Measurements from ENCODE around the gene MYO7B.

Gene MYO7B

DNA sequence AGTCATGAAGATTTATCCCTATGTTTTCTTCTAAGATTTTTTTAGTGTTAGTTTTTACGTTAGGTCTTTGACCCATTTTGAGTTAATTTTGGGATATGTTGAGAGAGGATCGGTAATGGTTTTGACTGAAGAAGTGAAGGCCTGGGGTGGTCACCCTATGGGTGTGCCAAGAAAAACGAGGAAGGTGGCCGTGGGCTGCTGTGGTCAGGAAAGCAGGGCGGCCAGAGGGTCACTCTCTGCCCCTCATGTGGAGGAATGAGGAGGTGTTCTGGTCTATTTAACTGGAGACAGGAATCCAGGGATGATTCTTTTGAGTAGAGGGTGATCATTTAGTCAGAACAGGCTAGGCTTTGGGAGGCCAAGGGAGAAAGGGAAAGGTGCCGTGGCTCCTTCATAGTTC, 50.7 kb downstream of the MYO7B start:
- no peak for DNase-seq (ENCODE audit: low read depth in 1 of 2, low spot score in 1 of 2)

DNA sequence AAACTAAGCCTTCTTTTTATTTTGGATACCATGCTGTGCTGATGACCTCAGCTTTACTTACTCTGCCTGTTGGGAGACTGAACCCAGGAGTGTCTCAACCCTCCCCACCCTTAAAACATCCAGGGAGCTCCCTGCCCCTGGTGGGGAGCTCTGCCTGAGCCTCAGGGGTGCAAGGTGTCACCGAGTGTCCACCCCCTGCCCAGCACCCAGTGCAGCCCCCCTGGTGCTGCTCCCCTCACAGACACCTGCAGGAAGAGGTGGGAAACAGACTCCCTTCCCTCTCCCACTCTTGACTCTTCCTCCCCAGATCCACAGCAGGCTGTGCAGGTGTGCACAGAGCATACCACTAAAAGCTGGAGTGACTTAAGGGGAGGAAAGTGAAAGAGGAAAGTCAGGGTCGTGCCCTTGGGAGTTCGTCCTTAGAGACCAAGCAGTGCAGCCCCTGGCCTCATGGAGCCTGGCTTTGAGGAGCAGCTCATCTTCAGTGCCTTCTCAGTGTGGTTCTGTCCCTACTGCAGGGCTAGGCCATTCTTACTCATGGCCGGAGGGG, 51.3 kb downstream of the MYO7B start:
- DNase-seq (ENCODE audit: low read depth in 1 of 2, low spot score in 1 of 2) = no peak

DNA sequence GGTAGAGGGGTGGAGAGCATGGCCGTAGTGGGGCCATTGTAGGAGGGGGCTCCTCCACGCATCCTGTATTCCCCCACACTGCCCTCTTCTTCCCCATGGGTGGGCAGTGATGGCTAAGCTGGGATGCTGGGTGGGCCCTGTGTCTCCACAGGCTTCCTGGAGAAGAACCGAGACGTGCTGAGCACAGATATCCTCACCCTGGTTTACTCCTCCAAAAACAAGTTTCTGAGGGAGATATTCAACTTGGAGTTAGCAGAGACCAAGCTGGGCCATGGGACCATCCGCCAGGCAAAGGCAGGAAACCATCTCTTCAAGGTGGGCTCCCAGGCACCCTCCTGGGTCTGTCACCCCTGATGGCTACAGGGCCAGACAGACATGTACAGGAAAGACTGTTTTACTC, 52.8 kb downstream of the MYO7B start:
- DNase-seq (ENCODE audit: low read depth in 1 of 2, low spot score in 1 of 2) = no peak

DNA sequence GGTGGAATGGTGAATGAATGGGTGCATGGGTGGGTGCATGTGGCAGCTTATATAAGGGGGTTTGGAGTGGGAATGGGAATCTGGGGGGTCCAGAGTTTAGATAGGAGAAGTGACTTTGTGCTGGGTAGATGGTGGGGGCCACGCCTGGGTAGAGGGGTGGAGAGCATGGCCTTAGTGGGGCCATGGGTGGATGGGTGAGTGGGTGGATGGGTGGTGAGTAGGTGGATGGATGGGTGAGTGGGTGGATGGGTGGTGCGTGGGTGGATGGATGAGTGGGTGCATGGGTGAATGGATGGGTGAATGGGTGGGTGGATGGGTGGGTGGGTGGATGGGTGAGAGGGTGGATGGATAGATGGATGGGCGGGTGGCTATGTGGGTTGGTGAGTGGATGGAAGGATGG, 53.9 kb downstream of the MYO7B start:
- DNase-seq (ENCODE audit: low read depth in 1 of 2, low spot score in 1 of 2) = no peak

DNA sequence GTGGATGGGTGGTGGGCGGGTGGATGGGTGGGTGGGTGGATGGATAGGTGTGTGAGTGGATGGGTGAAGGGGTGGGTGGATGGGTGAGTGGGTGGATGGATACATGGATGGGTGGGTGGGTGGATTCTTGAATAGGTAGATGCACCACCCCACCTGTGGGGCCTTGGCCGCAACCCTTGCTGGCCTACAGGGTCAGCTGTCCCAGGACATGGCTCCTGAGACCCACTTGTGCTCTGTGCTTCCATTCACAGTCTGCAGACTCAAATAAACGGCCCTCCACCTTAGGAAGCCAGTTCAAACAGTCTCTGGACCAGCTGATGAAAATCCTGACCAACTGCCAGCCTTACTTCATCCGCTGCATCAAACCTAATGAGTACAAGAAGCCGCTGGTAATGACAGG, 54.4 kb downstream of the MYO7B start:
- DNase-seq (ENCODE audit: low read depth in 1 of 2, low spot score in 1 of 2) = no peak

DNA sequence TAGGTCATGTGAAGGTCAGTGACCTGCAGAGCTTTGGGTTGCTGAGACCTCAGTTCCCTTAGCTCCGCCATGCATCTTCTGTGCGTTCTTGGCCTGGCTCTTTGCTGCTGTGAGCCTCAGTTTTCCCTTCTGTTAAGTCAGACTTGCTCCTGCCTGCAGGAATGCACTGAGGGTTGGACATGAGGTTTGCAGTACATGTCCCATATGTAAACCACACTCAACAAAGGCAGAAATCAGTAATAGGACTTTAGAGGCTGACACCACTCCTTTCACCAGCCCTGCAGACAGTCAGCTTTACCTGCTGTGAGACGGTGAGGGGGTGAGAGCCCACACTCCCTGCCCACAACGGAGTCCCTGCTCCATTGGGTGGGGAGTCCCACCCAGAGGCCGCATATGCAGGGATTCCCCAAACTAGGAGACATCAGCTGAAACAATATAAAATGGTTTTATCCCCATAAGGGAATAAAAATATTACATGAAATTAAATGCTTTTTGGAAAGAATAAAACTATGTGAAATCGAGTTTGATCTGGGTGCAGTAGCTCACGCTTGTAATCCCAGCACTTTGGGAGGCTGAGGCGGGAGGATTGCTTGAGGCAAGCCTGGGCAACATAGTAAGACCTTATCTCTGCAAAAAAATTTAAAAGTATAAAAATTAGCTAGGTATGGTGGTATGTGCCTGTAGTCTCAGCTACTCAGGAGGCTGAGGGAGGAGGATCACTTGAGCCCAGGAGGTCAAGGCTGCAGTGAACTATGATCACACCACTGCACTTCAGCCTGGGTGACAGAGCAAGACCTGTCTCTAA, 55.1 kb downstream of the MYO7B start:
- DNase-seq (ENCODE audit: low read depth in 1 of 2, low spot score in 1 of 2) = no peak

DNA sequence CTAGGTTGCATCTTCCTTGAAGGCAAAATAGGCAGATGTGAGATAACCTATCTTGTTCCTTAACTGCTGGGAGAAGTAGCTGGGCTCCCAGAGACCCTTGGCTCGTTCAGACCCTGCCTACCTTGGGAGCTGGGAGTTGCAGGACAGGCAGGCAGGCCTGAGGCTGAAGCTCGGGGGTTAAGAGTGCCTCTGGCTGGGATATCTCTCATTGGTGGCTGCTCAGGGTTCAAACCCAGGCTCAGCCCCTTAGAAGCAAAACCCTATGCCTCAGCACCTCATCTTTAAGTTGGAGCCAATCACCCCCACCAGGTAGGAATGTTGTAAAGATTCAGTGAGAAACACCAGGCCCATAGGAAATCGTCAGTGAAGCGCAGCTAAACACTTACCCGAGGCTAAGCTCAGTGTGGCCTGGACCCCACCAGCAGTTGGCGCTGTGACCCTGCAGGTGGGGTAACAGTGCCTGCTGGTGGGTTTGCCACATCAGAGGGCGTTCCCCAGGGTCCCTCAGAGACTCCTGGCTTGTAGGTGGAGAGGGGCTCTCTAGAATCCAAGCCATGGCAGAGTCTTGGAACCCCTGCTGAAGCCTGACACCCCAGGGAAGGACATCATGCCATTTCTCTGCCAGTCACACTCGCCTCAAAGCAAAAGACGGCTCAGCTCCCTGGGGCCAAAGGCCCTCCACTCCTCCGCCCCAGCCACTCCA, 55.9 kb downstream of the MYO7B start:
- DNase-seq (ENCODE audit: low read depth in 1 of 2, low spot score in 1 of 2) = peak; percentile 19 to 28

DNA sequence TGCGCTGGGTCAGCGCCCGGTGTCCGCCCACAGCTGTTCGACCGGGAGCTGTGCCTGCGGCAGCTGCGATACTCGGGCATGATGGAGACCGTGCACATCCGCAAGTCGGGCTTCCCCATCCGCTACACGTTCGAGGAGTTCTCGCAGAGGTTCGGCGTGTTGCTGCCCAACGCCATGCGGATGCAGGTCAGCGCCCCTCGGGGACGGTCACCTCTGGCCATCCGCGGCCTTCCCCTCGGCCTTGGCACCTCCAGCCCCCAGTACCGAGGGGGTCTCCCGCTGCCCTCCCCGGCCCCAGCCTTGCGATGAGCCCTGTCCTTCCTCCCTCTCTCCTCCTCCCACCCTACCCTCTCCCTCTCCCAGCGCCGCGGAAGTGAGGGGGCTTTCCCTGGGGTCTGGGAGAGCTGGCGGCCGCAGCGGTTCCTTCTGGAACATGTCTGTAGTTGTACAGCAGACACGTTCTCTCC, 57.3 kb downstream of the MYO7B start:
- no peak for DNase-seq (ENCODE audit: low read depth in 1 of 2, low spot score in 1 of 2)

DNA sequence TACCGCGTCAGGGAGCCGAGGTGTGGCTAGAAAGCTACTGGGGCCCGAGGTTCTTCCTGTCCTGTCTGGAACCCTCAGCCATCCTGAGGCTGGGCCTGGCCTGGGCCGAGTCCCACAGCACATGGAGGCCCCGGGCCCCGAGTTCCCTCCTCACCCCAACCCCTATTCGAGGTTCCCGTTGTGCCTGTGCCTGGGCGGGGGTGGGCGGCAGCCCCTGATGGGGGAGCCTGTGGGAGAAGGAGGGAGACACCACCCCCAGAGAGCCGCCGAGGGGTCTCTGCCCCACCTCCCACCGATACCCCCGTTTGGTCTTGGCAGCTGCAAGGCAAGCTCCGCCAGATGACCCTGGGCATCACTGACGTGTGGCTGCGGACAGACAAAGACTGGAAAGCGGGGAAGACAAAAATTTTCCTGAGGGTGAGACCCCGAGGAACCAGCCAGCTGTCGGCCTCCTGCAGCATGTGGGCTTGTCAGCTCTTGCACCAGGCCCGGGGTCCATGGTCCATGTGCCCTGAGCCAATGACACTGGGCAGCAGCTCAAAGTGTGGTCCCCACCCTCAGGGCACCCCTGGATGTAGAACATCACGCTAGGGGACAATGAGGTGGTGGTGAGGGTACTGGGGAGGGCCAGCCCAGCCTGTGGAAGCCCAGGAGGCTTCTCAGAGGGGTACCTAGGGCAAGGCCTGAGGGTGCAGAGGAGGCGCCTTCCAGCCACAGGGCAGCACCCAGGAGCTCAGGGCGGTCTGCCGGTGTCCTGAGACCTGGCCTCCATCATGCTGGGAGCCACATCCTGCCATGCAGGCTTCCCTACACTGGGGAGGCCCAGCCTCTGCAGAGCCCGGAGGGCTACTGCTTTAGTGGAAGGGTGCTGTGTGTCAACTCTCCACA, 58.0 kb downstream of the MYO7B start:
- DNase-seq (ENCODE audit: low read depth in 1 of 2, low spot score in 1 of 2) = no peak

DNA sequence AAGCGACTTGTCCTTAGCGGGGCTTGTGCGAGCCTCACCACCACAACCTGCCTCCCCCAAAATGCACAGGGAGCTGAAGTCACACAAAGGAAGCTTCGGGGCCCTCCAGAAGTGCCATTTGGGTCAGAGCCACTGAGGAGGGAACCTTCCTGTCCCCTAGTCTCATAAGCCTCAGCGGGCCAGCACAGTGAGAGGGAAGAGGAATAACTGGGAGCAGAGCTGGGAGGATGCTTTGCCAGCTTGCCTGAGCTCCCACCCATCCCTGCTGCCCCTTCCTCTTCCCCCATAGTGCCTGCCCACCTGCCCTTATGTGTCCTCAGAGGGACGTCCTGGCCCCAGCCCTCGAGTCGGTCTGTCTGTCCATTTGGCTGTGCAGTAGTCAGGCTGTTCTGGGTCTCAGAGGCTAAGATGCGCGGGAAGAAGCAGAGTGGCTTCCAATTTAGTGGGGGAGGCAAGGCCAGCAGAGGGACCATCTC, 58.7 kb downstream of the MYO7B start:
- no peak for DNase-seq (ENCODE audit: low read depth in 1 of 2, low spot score in 1 of 2)

DNA sequence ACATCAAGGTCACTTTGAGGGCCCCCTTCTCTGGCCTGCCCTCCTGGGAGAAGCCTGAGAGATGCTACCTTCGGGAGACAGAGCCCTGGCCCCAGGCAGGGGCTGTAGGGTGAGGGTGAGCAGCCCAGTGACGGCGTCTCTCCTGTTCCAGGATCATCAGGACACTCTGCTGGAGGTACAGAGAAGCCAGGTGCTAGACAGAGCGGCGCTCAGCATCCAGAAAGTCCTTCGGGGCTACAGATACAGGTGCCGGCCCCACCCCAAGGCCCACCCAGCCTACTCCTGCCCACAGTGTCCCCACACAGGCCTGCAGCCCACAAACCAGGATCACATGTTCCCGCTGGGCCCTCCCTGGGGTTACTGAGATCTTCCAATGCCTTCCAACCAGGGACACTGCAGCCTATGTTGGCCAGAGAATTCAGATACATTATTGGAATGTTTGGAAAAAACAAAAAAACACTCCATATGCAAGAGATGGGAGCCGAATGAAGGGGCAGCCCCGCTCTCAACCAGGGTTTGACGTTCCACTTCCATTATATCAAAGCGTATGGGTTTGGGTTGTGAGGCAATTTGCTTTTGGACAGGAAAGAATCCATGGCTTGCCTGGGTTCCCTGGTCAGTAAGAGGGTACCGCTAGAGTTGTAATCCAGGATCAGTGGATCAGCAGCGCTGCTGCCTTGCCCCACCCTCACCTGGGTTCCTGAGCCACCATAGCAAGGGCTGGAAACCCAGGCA, 61.0 kb downstream of the MYO7B start:
- DNase-seq (ENCODE audit: low read depth in 1 of 2, low spot score in 1 of 2) = no peak

DNA sequence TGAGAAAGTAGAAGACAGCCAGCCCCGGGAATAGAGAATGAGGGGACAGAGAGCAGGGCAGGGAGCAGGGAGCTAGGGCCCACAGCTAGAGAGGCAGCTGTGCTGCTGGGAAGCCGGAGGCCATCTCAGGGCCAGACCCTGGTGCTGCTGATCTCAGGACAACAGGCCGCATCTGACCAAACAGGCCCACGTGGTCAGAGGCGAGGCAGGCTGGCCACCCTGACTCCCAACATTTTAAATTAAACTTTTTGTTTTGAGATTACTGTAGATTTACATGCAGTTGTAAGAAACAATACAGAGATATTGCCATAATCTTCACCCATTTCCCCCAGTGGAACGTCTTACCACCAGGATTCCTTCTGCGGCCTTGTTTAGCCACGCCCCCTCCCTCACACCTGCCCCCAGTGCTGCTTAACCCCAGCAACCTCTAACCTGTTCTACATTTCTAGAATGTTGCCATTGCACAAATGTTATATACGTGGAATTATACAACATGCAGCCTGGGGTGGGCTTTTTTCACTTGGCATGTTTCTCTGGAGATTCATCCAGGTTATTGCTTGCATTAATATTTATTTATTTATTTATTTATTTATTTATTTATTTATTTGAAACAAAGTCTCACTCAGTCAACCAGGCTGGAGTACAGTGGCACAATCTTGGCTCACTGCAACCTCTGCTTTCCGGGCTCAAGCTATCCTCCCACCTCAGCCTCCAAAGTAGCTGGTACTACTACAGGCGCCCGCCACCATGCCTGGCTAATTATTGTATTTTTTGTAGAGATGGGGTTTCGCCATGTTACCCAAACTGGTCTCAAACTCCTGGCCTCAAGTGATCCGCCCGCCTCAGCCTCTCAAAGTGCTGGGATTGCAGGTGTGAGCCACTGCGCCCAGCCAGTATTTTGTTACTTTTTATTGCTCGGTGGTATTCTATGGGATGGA, 61.8 kb downstream of the MYO7B start:
- DNase-seq (ENCODE audit: low read depth in 1 of 2, low spot score in 1 of 2) = no peak

DNA sequence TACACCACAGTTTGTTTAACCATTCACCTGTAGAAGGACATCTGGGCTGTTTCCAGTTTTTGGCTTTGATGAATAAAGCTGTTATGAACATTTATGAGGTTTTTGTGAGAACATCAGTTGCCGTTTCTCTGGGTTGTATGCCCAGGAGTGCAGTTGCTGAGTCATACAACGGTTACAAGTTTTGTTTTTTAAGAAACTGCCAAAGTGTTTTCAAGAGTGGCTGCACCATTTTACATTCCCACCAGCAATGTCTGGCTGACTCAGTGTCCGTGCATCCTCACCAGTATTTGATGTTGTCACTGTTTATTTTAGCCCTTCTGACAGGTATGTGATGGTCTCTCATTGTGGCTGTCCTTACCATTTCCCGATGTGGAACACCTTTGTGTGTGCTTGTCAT, 62.5 kb downstream of the MYO7B start:
- DNase-seq (ENCODE audit: low read depth in 1 of 2, low spot score in 1 of 2) = no peak

DNA sequence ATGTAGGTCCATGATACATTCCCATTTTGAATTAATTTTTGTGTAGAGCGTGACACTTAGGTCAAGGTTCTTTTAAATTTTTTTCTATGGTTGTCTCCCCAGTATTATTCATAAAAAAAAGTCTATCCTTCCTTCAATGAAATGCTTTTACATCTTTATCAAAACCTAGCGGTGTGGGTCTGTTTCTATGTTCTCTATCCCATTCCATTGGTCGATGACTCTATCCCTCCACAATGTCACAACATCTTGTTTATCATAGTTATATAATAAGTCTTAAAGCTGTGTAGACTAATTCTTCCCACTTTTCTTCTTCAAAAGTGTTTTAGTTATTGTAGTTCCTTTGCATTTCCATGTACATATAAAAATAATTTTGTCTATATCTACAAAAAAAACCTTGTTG, 63.2 kb downstream of the MYO7B start:
- no peak for DNase-seq (ENCODE audit: low read depth in 1 of 2, low spot score in 1 of 2)

DNA sequence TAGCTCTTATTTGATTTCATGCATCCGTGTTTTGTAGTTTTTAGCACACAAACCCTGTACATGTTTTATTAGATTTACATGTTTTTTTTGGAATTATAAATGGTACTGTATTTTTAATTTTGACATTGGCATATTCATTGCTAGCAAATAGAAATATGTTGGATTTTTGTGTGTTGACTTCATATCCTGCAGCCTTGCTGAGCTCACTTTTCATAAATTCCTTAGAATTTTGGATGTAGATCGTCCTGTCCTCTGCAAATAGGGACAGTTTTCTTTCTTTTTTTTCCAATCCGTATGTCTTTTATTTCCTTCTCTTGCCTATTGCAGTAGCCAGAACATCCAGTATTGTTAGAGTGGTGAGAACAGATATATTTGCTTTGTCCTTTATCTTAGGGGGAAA, 63.7 kb downstream of the MYO7B start:
- DNase-seq (ENCODE audit: low read depth in 1 of 2, low spot score in 1 of 2) = no peak

DNA sequence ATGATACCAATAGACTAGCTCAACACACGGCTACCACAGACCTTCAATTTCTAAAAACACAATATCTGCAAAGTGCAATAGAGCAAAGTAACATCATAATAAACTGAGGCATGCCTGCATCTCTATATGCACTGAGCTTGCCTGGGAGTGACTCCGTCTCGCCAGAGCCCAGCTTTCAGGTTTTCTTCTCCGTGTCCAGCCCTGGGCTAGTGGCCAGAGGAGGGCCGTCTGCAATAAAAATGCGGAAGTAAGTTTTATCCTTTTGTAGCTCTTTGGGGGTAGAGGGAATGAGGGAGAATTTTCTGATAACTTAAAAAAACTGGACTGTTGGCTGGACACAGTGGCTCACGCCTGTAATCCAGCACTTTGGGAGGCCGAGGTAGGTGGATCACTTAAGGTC, 69.5 kb downstream of the MYO7B start:
- DNase-seq (ENCODE audit: low read depth in 1 of 2, low spot score in 1 of 2) = no peak

DNA sequence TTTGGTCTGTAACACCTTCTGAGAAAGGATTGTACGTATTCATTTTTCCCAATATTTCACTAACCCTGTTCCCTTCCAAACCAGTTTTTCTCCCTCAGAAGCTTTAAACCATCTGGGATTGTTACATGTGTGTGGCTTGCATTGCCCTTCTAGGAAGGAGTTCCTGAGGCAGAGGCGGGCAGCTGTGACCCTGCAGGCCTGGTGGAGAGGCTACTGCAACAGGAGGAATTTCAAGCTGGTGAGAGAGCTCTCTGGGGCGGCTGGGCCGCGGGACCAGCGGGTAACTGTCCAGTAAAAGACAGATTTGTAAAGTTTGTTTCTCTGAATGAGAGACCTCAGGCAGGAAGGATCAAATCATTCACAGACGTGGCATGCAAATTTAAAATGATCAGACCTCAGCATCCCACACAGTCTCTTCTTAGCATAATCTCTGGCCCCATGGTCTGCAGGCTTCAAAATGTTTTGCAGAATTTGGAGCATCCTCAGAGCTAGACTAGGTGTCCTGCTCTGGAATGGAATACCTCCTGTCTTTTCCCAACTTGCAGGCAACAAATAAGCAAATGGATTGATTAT, 70.3 kb downstream of the MYO7B start:
- DNase-seq (ENCODE audit: low read depth in 1 of 2, low spot score in 1 of 2) = no peak

DNA sequence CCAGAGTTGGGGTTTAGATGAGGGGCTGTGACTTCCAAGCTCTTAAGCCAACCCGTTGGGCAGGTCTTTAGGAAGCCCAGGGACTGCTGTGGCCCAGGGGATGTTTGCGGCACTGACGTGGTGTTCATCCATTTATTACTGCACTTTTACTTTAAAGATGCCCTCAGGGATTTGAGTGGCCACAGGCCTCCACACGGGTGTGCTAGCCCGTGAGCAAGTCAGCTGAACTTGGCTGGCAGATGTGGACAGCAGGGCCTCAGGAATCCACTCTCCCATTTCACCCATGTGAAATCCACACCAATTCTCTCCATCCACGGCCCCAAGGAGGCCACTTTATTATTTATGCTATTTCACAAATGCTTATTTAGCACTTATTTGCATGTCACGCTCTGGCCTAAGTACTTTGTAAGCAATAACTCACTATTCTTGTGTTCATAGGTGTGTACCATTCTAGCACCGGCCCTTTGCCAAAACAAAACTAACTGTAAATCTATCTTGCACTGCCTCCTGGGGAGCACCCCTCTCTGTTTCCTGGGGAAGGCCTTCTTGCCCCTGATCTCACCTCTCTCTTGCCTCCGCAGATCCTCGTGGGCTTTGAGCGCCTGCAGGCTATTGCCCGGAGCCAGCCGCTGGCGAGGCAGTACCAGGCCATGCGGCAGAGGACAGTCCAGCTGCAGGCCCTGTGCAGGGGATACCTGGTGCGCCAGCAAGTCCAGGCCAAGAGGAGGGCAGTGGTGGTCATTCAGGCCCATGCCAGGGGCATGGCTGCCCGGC, 71.3 kb downstream of the MYO7B start:
- DNase-seq (ENCODE audit: low read depth in 1 of 2, low spot score in 1 of 2) = no peak

Data from activated T-helper 1 cell treated with anti-CD3 and anti-CD28 coated beads, Interleukin-2, amount 50 U/mL, for 16 hours (primary cell).